Common myeloid progenitor, CD34-positive (primary cell): ENCODE results near the gene PODXL2.

Experiments
- CTCF ChIA-PET: fragments of 350-600 bp; sonication (Branson Sonifier 250); formaldehyde crosslinking; loops from one replicate; lab custom pipeline; 2021; ENCODE audit warnings: antibody characterized with exemption; lab: Charles Lee
- POLR2A ChIA-PET: fragments of 350-600 bp; sonication (Branson Sonifier 250); formaldehyde crosslinking; loops from one replicate; lab custom pipeline; 2021; ENCODE audit warnings: antibody characterized with exemption; lab: Charles Lee
- DNase-seq, 3 donors: peaks; one replicate each; pipeline versions ENCODE4 v3.0.0 to v3.0.0-alpha.2; 2013
- H3K27ac ChIP-seq, 2 experiments: 1 replicate in 1 of 2; 2 replicates in 1 of 2; pipeline ENCODE4 v1.7.0; 2013; ENCODE audit warnings: inconsistent platforms in 2 of 2, low read length in 2 of 2, mild to moderate bottlenecking in 2 of 2, low read depth in 1 of 2, moderate library complexity in 1 of 2; ENCODE audit not compliant: severe bottlenecking in 2 of 2, insufficient read depth in 1 of 2, poor library complexity in 1 of 2
- H3K27me3 ChIP-seq, 5 experiments: replicated peaks in 2 of 5; 1 replicate in 3 of 5; 2 replicates in 2 of 5; pipeline versions ENCODE4 v1.6.1 to v1.7.0; 2013; ENCODE audit warnings: low read length in 4 of 5, mild to moderate bottlenecking in 2 of 5, moderate library complexity in 2 of 5, inconsistent platforms in 1 of 5; ENCODE audit not compliant: insufficient read depth in 5 of 5, control insufficient read depth in 4 of 5
- H3K36me3 ChIP-seq, 4 experiments: 1 replicate in 2 of 4; 2 replicates in 2 of 4; pipeline versions ENCODE4 v1.6.1 to v1.7.0; 2013; ENCODE audit warnings: low read length in 3 of 4, control low read depth in 1 of 4, mild to moderate bottlenecking in 1 of 4; ENCODE audit not compliant: control insufficient read depth in 4 of 4, insufficient read depth in 4 of 4
- H3K4me1 ChIP-seq, 4 experiments: 1 replicate in 3 of 4; 2 replicates in 1 of 4; pipeline versions ENCODE4 v1.6.1 to v1.7.1; 2013; ENCODE audit warnings: low read length in 3 of 4, mild to moderate bottlenecking in 3 of 4, control low read depth in 1 of 4, inconsistent platforms in 1 of 4, moderate library complexity in 1 of 4; ENCODE audit not compliant: control insufficient read depth in 4 of 4, insufficient read depth in 4 of 4; ENCODE audit errors: control extremely low read depth in 1 of 4
- H3K4me3 ChIP-seq, 7 experiments: 1 replicate in 4 of 7; 2 replicates in 3 of 7; pipeline versions ENCODE4 v1.5.1 to v1.7.0; 2013; ENCODE audit warnings: mild to moderate bottlenecking in 7 of 7, low read length in 6 of 7, moderate library complexity in 6 of 7, inconsistent platforms in 2 of 7, low read depth in 2 of 7, control low read depth in 1 of 7; ENCODE audit not compliant: insufficient read depth in 4 of 7, control insufficient read depth in 1 of 7; ENCODE audit errors: extremely low read depth in 1 of 7
- H3K9me3 ChIP-seq, 5 experiments: 1 replicate in 4 of 5; 2 replicates in 1 of 5; pipeline versions ENCODE4 v1.6.1 to v1.7.1; 2013; ENCODE audit warnings: low read length in 4 of 5, mild to moderate bottlenecking in 2 of 5, inconsistent platforms in 1 of 5, low read depth in 1 of 5, moderate library complexity in 1 of 5; ENCODE audit not compliant: control insufficient read depth in 4 of 5, insufficient read depth in 2 of 5; ENCODE audit errors: control extremely low read depth in 1 of 5
- WGBS: methylation state at CpG from one replicate; pipeline ENCODE4 v1.1.5; 2013; ENCODE audit not compliant: insufficient coverage; 5-methylcytosine and 5-hydroxymethylcytosine counted together

PODXL2 gene

DNA sequence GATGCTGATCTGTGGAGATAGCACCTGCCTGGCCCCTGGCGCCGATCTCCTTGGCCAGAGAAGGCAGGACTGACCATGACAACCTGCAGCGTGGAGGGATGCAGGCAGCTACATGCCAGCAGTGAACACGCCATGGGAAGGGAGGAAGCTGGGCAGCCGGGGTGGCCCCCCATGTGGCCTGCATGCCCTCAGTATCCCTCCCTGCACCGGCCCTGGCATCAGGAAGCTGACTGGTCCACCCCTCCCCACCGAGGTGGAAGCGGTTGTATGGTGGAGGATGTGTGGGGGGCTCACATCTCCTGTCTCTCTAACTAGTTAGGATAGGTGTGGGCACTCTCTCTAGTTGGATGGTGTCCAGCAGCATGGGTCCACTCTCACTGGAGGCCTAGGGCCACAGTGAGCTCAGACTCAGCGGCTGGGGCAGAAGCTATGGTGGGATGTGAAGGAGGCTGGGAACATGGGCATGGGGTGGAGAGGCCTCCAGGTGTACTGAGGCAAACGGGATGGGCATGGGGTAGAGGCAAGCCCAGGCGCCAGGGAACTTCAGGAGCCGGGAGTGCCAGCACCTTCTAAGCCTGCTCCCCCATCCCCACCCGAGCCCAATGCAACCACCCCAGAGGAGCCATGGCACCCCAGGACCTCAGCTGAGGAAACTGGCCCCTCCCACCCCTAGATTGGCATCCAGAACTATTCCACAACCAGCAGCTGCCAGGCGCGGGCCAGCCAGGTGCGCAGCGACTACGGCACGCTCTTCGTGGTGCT is 42.0 kb downstream of the PODXL2 start:
- POLR2A ChIA-PET, result no interaction called here
- H3K27ac ChIP-seq, result no peak overlapping the region
- H3K4me1 ChIP-seq, result peaks cover 0 to 27% (median 21%) of the 10 kb centered on the region in 4 experiments
- peaks cover 0 to 9% (median 2%) of the 10 kb centered on the region in 4 experiments for H3K36me3 ChIP-seq
- no peaks in the 10 kb centered on the region for H3K9me3 ChIP-seq
- no peaks in the 10 kb centered on the region for H3K27me3 ChIP-seq
- CTCF ChIA-PET, result interaction anchor here (0.6 to 1.5 kb wide), 4 partner anchors 10 to 154 kb away, joined by 3 read pairs; no protein-coding TSS in a partner anchor
- peak overlapping the region in 3 of 7 experiments; percentile 19 to 78 (median 76) for H3K4me3 ChIP-seq
- no peak for DNase-seq
- 95% methylated on average over 12 of the region's 20 CpGs for WGBS

DNA sequence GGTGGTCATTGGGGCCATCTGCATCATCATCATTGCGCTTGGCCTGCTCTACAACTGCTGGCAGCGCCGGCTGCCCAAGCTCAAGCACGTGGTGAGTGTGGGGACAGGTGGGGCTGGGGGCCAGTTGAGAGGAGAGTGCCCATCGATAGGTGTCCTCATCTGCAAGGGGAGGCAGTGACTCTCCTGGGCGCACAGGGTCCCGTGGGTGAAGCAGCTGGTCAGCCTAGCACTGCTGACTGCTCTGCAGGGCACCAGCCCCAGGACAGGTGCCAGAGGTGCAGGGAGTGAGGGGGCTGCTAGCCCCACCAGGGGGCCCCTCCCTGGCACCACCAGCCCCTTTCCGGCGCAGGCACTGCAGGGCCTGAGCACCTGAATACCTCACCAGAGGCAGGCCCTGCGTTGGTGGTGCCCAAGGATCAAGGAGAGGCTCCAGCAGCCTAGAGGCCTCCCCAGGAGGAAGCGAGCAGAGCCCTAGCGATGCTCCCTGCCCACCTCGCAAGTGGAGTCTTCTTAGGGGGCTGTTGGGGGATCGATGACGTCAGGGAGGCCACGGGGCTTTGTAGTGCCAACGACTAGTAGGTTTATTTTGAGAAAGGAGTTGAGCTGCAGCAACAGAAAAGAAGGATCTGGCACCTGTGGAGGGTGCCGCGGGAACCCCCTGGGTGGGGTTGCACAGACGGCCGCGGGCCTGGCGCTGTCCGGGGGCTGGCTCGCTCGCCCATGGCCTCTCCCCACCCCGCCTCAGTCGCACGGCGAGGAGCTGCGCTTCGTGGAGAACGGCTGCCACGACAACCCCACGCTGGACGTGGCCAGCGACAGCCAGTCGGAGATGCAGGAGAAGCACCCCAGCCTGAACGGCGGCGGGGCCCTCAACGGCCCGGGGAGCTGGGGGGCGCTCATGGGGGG is 42.8 kb downstream of the PODXL2 start:
- Histone ChIP-seq H3K4me1 (peaks cover 0 to 27% (median 21%) of the 10 kb centered on the region in 4 experiments), H3K27ac (peak overlapping the region in 1 of 2 experiments; percentile 82), H3K4me3 (peak overlapping the region; percentile 48 to 81 (median 75)), H3K27me3 (no peaks in the 10 kb centered on the region), H3K36me3 (peaks cover 0 to 17% (median 6%) of the 10 kb centered on the region in 4 experiments), H3K9me3 (no peaks in the 10 kb centered on the region)
- POLR2A ChIA-PET, result no interaction called here
- peak; percentile 45 to 78 (median 74) for DNase-seq
- 24% methylated on average over 30 of the region's 44 CpGs for WGBS
- CTCF ChIA-PET, result interaction anchor here (0.8 to 1.5 kb wide), 6 partner anchors 11 to 153 kb away, joined by 3 to 4 read pairs (median 3); no protein-coding TSS in a partner anchor

DNA sequence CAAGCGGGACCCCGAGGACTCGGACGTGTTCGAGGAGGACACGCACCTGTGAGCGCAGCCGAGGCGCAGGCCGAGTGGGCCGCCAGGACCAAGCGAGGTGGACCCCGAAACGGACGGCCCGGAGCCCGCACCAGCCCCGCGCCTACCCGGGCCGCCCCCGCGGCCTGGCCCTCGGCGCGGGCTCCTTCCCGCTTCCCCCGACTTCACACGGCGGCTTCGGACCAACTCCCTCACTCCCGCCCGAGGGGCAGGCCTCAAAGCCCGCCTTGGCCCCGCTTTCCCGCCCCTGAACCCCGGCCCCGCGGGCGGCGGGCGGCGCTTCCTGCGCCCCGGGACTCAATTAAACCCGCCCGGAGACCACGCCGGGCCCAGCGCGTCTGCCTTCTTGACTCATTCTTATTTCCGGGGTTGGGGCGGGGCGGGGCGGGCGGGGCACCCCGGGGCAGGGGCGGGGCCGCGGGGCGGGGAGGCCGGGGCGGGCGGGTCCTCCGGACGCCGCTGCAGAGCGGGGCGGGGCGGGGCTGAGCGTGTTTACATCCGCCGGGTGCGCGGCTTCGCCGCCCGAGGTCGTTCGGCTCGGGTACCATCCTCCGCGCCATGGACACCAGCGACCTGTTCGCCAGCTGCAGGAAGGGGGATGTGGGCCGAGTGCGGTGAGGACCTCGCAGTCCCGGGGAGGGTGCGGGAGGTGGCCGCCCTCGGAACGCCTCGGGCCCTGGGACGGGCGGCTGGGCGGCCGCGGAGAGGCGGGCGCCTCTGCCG is 43.6 kb downstream of the PODXL2 start, which contains the start of gene ABTB1:
Gene ABTB1, plus strand, starts transcription at position 524 of the 762 bp plus-strand sequence. Its CDS starts 74 bp downstream, at position 598.
- WGBS, result under 1% methylated on average over 59 of the region's 102 CpGs
- H3K27me3 ChIP-seq, result no peaks in the 10 kb centered on the region
- H3K27ac ChIP-seq, result peak within 1 kb of the TSS; percentile 58 to 82
- ChIA-PET POLR2A (no interaction called here), CTCF (interaction anchor here (0.8 to 1.3 kb wide), 3 partner anchors 11 to 85 kb away, joined by 3 to 4 read pairs (median 3); no protein-coding TSS in a partner anchor)
- H3K4me1 ChIP-seq, result peaks cover 0 to 27% (median 22%) of the 10 kb centered on the region in 4 experiments
- H3K9me3 ChIP-seq, result no peaks in the 10 kb centered on the region
- peak within 1 kb of the TSS; percentile 58 to 87 (median 78) for H3K4me3 ChIP-seq
- peak; percentile 69 to 84 (median 78) for DNase-seq
- H3K36me3 ChIP-seq, result peaks cover 0 to 26% (median 7%) of the 10 kb centered on the region in 4 experiments

DNA sequence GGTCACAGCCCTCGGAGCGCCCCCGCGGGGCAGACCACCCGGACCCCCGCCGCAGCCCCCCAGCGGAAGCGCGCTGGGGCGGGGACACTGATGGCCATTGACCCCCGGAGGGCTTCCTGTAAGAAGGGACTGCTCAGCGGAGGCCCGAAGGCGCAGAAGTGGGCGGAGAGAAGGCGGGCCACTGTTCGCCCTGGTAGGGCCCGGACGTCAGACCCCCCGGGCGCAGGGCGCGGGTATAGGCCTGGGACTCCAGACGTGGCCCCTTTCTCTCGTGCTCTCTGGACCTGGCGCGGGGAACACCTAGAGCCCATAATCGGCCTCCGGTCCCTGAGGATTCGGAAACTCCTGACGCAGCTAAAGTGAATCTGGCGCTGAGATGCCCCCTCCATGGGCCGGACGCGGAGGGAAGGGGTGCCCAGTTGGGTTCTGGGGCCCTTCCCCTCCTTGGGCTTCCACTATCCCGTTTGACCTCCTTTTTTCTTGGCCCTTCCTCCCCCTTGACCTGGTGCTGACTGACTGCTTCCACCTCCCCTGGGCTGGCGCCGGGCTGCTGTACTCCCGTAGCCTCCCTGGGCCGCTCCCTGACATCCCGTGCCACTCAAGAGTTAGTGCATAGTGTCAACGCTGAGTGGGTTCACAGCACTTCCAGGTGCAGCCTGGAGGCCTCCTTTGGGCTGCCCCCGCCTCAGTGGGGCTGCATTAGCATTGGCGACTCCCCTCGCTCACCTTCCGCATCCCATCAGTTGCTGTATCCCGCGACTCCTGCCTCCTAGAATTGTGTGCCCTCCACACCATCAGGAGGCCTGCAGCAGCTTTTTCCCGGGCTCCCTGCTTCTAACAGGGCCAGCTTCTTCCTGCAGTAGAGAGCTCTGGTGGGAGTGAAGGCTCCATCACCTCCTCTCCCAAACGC is 44.5 kb downstream of the PODXL2 start:
- peaks cover 0 to 34% (median 8%) of the 10 kb centered on the region in 4 experiments for H3K36me3 ChIP-seq
- H3K4me3 ChIP-seq, result peak overlapping the region; percentile 58 to 87 (median 78)
- DNase-seq, result peak in 2 of 3 donors; percentile 55 to 61
- no peaks in the 10 kb centered on the region for H3K27me3 ChIP-seq
- ChIA-PET POLR2A (no interaction called here), CTCF (interaction anchor here (1.3 kb wide), 1 partner anchor 84 kb away, joined by 3 read pairs; no protein-coding TSS in a partner anchor)
- no peaks in the 10 kb centered on the region for H3K9me3 ChIP-seq
- H3K4me1 ChIP-seq, result peaks cover 0 to 27% (median 23%) of the 10 kb centered on the region in 4 experiments
- peak overlapping the region in 1 of 2 experiments; percentile 54 for H3K27ac ChIP-seq
- 20% methylated on average over 37 of the region's 51 CpGs for WGBS

DNA sequence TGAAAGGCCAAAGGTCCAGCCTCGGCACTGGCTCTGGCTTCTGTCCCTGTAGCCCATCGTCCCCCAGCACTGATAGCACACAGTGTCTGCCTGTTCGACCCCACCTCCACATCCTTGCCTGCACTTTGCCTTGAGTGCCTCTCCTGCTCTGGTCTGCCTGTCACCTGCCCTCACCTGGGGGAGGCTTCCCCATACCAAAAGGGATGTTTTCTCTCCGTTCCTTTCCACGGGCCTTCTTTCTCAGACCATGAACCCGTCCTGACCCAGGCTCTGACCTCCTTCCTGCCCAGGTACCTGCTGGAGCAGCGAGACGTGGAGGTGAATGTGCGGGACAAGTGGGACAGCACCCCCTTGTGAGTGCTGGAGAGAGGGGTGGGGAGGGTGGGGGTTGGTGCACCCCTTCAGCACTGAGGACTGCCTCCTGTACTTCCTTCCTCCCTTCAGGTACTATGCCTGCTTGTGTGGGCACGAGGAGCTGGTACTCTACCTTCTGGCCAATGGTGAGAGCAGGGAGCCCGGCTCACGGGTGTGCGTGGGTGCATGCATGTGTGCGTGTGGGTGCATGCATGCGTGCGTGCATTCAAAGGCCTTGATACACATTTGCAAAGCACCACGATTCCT is 45.2 kb downstream of the PODXL2 start:
- Histone ChIP-seq H3K36me3 (peaks cover 0 to 41% (median 11%) of the 10 kb centered on the region in 4 experiments), H3K4me1 (peaks cover 0 to 27% (median 27%) of the 10 kb centered on the region in 4 experiments), H3K4me3 (peak overlapping the region in 3 of 7 experiments; percentile 16 to 87 (median 81)), H3K27me3 (no peaks in the 10 kb centered on the region), H3K27ac (no peak overlapping the region), H3K9me3 (no peaks in the 10 kb centered on the region)
- WGBS, result 92% methylated on average over 12 of the region's 17 CpGs
- POLR2A ChIA-PET, result no interaction called here
- CTCF ChIA-PET, result no interaction called here
- DNase-seq, result no peak
